ENCODE data around the gene BBX.

The BBX gene

DNA sequence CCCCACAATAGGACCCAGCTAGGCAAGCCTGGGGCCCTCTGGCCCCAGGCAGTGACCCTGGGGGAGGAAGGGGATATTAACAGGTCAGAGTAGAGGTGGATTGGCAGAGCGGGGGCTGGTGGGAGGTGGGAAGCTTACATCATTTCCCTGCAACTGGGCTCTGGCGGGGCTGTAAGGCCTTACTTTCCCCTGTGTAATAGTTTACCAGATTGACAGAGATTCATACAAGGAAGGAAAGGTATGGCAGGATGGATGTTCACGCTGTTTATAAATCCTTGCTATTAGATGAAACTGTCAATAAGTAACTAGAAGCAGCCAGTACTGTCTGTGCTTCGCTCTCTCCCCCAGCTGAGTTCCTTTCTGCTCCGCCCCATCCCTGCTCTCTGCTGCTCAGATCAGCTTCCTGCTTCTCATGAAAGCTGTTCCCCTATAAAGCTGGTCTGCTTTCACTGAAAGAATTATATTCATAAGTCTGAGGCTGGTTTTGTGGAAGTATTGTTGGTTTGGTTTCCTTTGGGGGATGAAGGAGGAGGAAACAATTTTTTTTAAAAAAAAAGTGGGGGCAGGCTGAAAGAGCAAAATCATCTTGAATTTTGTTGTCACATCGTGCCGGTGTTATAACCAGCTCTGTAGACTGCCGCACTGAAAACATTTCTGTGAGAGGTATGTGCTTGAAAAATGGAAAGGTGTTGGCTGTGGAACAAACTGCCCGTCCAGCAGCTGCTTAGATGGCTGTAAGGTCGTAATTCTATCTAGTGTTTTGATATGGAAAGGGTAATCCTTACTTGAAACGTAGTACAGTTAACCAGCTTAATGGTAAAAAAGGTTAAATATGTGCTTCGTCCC, 76.4 kb downstream of the BBX start:
- peak; percentile 17 to 26 for DNase-seq (ENCODE audit: low read depth in 2 of 2)

GRCh38 chr3:107599772-107600145, 77.0 kb downstream of the BBX start:
- DNase-seq (ENCODE audit: low read depth in 2 of 2): no peak

- no peak for DNase-seq (ENCODE audit: low read depth in 2 of 2)
Observed at GRCh38 chr3:107600780-107601179, 78.0 kb downstream of the BBX start.

- no peak for DNase-seq (ENCODE audit: low read depth in 2 of 2)
Observed at GRCh38 chr3:107604057-107604822, 81.5 kb downstream of the BBX start.

- DNase-seq (ENCODE audit: low read depth in 2 of 2): no peak
Observed at GRCh38 chr3:107611775-107612469, 89.2 kb downstream of the BBX start.

DNA sequence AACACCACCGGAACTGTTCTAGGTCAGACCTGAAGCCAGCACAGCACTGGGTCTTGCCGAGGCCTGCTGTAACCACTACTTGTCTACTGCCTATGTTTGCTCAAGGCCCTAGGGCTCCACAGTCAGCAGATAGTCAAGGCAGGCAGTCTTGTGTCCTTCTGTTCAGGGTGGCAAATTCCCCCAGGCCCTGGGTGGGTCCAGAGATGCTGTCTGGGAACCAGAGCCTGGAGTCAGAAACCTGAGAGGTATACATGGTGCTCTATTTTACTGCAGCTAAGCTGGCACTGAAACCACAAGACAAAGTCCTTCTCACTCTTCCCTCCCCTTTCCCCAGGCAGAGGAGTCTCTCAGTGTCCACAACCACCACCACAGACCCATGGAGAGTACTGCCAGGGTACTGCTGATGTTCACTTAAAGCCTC, 89.9 kb downstream of the BBX start:
- no peak for DNase-seq (ENCODE audit: low read depth in 2 of 2)

DNA sequence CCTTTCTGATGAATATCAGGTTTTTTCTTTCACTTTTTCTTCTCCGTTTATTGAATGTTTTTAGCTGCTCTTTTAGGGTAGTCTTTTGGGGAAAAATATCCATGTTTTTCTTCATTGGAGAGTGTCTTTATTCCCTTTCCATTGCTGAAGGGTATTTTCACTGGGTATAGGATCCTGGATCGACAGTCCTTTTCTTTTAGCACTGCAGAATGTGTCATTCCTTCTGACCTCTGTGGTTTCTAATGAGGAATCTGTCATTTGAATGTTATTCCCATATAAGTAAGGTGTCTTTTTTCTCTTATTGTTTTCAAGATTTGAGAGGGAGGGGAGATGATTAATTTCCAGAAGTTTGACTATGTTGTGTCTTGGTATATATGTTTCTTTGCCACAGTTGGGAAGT, 96.8 kb downstream of the BBX start:
- no peak for DNase-seq (ENCODE audit: low read depth in 2 of 2)

DNA sequence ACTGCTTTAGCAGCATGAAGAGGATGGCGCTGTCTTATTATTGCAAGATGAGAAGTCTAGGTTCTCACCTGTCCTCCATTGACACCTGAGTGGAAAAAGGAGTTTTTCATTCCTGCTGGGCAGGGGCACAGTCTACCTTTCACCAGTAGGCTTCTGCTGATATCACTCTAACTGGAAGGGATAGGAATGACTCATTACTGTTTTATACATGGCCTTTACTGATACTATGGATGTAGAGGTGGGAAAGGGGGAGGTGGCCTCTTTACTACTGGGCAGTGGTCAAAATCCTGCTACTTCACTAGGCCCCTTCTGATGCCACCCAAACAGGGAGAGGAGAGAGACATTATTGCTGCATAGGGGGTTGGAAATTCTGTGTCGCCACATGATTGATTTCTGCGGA, 97.8 kb downstream of the BBX start:
- no peak for DNase-seq (ENCODE audit: low read depth in 2 of 2)

DNA sequence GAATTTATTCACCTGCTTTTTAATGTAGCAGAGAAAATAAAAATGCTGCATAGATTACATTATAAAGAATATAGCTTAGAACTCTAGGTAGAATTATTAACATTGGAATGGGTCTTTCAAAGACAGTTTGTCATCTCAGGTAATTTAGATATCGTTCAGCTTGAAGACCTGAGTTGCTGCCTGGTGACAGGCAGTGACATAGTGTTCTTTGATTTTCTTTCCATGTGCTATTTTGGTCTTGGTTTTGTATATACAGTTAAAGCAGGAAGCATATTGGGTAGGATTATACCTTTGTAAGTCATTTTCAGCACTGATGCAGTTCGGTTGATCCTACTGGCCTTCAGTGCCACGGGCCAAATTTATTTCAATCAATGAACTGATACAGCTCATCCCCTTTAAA, 98.7 kb downstream of the BBX start:
- DNase-seq (ENCODE audit: low read depth in 2 of 2): no peak

DNA sequence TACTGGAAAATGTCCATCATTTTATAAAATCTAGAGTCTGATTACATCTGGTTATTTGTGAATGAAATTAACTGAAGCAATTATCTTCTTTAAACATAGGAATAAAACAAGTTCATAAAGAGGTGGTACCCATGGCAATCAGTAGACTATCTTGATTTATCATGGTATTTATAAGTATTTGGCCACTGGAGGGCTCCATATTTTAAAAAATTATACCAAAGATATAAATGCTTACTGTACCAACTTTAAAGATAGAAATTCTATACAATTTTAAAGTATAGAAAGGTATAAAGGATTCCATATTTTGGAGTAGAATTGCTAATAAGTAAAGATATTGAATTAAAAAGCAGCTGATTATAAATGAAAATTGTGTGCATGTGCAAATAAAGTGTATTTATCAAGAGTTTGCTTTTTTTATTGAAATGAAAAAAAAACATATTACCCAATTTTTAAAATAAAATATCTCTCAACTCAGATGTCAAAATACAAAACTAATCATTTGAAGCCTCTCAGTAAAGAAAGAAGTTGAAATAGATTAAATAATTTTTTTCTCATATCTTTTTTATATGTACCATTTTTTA, 105.3 kb downstream of the BBX start:
- no peak for DNase-seq (ENCODE audit: low read depth in 2 of 2)

GRCh38 chr3:107629566-107629965, 106.8 kb downstream of the BBX start:
- DNase-seq (ENCODE audit: low read depth in 2 of 2): no peak

GRCh38 chr3:107630779-107631178, 108.0 kb downstream of the BBX start:
- DNase-seq (ENCODE audit: low read depth in 2 of 2): no peak

DNA sequence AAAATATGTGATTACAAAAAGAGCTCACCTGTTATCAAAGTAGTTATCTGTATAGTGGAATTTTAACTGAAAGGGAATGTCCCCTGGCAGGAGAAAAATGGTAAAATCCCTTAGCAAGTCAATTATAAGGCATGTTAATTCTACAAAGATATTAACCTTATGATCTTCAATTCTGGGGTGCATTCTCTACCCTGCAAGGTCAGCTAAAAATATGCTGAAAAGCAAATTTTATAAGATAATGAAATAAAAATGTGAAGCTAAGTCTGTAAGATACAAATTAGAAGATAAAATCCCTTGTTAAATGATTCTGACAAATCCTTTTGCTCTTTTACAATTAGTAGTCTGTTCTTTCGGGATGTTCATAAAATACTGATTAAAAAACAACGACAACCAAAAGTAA, 109.8 kb downstream of the BBX start:
- DNase-seq (ENCODE audit: low read depth in 2 of 2): no peak

DNA sequence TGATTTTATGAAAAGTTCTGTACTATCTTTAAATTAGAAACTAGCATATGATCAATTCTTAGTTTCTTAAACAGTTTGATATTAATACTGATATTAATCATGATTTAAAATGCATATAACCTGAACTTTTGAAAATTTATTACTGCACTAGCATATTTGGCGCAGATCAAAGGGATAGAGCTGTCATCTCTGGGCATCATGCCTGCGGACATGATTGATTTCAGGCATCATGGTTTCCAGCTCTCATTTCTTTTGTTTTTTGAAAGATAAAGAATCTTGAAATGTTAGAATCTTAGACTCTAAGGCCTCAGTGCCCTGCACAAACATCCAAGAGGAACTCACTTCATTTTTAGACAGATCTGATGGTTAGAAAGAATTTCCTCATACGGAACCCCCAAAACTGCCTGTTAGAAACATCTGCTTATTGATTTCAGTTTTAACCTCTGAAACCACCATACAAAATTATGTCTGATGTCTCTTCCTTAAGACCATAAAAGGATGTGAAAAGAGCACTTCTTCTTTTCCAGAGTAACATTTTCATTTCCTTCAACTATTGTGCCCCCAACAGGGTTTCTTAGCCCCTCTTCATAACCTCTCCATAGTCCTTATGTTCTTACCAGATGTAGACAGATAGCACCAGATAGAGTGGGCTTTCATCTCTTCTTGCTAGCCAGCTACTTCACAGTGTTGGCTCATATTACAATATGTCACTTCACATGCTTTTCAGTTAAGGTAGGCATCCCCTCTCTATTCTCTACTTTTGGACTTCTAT, 110.8 kb downstream of the BBX start:
- no peak for DNase-seq (ENCODE audit: low read depth in 2 of 2)

GRCh38 chr3:107634099-107634489, 111.3 kb downstream of the BBX start:
- no peak for DNase-seq (ENCODE audit: low read depth in 2 of 2)

GRCh38 chr3:107637416-107638183, 114.8 kb downstream of the BBX start:
- DNase-seq (ENCODE audit: low read depth in 2 of 2): no peak

DNA sequence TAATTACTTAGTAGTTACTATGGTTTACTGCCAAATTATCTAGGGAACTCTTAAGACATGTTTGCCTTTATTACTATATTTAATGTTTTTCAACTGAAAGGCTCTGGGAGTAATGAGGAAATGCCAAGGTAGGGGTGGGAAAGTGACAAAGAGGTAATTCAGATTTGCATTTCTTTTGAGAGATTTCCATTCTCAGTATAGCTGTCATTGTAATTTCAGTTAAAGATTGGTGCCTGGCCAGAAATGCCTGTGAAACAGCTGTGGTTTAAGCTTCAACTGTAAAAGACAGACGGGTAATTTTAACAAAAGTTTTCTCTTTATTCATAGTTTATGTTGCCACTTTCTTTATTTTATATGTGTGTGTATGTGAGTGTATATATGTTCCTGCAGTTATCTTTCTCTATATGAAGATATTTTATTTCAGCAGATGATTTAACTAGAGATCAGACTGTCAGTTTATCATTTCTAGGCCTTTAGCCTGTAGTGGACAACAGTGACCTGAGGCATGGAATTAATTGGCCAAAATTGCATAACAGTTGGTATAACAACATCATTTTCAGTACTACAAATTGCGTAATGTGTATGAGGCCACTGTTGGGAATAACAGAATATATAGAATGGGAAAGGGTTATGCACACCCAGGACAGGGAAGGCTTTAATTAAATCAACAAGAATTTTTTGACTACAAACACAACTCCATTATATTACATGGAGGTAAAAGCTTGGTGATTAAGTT, 119.0 kb downstream of the BBX start:
- DNase-seq (ENCODE audit: low read depth in 2 of 2): no peak

DNA sequence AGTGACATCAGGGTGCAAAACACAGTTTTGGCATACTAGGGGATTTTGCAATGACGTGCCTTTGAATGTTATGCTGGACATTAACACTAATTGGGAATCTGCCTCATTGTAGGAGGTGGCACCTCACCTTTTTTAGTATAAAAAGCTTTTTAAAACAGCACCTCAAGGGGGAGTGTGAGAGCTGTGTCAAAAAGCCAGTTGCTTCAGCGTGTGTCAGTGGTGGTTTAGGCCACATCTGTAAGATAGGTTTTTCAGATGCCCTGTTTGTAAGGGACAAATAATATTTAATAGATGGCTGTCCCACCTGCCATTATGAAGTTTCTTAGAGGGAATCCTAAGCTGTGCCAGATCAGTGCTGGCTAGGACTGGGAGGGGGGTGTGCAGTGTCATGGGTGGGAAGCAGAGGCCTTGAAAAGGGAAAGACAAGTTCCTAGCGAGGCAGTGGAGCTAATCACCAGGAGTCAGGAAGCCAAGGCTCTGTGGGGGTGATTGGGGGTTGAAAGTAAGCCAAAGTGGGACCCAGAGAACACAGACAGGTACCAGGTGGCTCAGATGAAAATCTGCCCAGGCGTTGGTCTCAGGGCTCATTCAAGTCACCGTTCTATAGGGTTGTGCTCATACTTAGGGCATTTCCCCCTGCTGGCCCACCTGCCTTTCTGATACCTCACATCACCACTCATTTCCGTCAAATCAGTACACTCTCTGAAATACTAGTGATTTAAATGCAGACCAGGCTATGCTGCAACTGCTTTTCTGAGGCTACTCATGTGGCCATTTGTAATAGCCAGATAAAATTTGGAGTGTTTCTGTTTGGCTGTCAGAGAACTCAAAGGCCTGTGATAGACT, 120.5 kb downstream of the BBX start:
- no peak for DNase-seq (ENCODE audit: low read depth in 2 of 2)

GRCh38 chr3:107644631-107645030, 121.9 kb downstream of the BBX start:
- no peak for DNase-seq (ENCODE audit: low read depth in 2 of 2)
